Measurements from ENCODE around the gene KIF3C.
"Not testable (repeated sequence)": the region's sequence is repeated elsewhere in the genome, so short reads cannot be mapped to it uniquely, and the experiment has no call there.

KIF3C gene

GRCh38 chr2:25964891-25965290 lies 17.4 kb downstream of the KIF3C start:
- Histone ChIP-seq H3K9me3 (ENCODE audit: low read length) (no peaks in the 10 kb centered on the region), H3K36me3 (ENCODE audit: insufficient read depth, low read length) (no peaks in the 10 kb centered on the region), H3K9ac (ENCODE audit: low read length) (no peak overlapping the region), H2AFZ (ENCODE audit: low read length) (no peak overlapping the region), H3K4me1 (ENCODE audit: insufficient read depth, low read length, severe bottlenecking) (no peaks in the 10 kb centered on the region), H3K9me2 (ENCODE audit: low read depth, low read length) (no peaks in the 10 kb centered on the region), H3K4me3 (ENCODE audit: low read depth, low read length, poor library complexity, severe bottlenecking) (no peak overlapping the region), H4K20me1 (ENCODE audit: insufficient read depth, low read length) (no peaks in the 10 kb centered on the region), H3K27me3 (ENCODE audit: insufficient read depth, low read length) (no peaks in the 10 kb centered on the region), H3K27ac (ENCODE audit: low read depth, low read length, poor library complexity, severe bottlenecking) (no peak overlapping the region), H3F3A (ENCODE audit: insufficient read depth, low read length) (no peaks in the 10 kb centered on the region), H3K79me2 (ENCODE audit: insufficient read depth, low read length) (no peaks in the 10 kb centered on the region), H3K4me2 (ENCODE audit: low read length) (no peak overlapping the region)
- TF ChIP-seq EZH2 (IDR thresholded peaks at IDR 0.05; ENCODE audit: borderline replicate concordance, low read length) (no peak), CTCF (IDR thresholded peaks at IDR 0.05; ENCODE audit: low read length) (no peak)

GRCh38 chr2:25960920-25961319 lies 21.4 kb downstream of the KIF3C start:
- no peak for TF ChIP-seq CTCF (IDR thresholded peaks at IDR 0.05; ENCODE audit: low read length)
- no peak for TF ChIP-seq EZH2 (IDR thresholded peaks at IDR 0.05; ENCODE audit: borderline replicate concordance, low read length)
- Histone ChIP-seq H3K9me3 (ENCODE audit: low read length) (no peaks in the 10 kb centered on the region), H3K36me3 (ENCODE audit: insufficient read depth, low read length) (no peaks in the 10 kb centered on the region), H3K9me2 (ENCODE audit: low read depth, low read length) (no peaks in the 10 kb centered on the region), H3K4me2 (ENCODE audit: low read length) (no peak overlapping the region), H3K27me3 (ENCODE audit: insufficient read depth, low read length) (no peaks in the 10 kb centered on the region), H3F3A (ENCODE audit: insufficient read depth, low read length) (no peaks in the 10 kb centered on the region), H3K4me3 (ENCODE audit: low read depth, low read length, poor library complexity, severe bottlenecking) (no peak overlapping the region), H3K79me2 (ENCODE audit: insufficient read depth, low read length) (no peaks in the 10 kb centered on the region), H3K4me1 (ENCODE audit: insufficient read depth, low read length, severe bottlenecking) (no peaks in the 10 kb centered on the region), H3K27ac (ENCODE audit: low read depth, low read length, poor library complexity, severe bottlenecking) (no peak overlapping the region), H3K9ac (ENCODE audit: low read length) (no peak overlapping the region), H4K20me1 (ENCODE audit: insufficient read depth, low read length) (no peaks in the 10 kb centered on the region), H2AFZ (ENCODE audit: low read length) (no peak overlapping the region)

GRCh38 chr2:25960396-25960795 lies 21.9 kb downstream of the KIF3C start:
- Histone ChIP-seq H3K9me2 (ENCODE audit: low read depth, low read length) (no peaks in the 10 kb centered on the region), H2AFZ (ENCODE audit: low read length) (no peak overlapping the region), H3K27me3 (ENCODE audit: insufficient read depth, low read length) (no peaks in the 10 kb centered on the region), H3K4me3 (ENCODE audit: low read depth, low read length, poor library complexity, severe bottlenecking) (no peak overlapping the region), H3K9me3 (ENCODE audit: low read length) (no peaks in the 10 kb centered on the region), H3K27ac (ENCODE audit: low read depth, low read length, poor library complexity, severe bottlenecking) (no peak overlapping the region), H3F3A (ENCODE audit: insufficient read depth, low read length) (no peaks in the 10 kb centered on the region), H3K4me1 (ENCODE audit: insufficient read depth, low read length, severe bottlenecking) (no peaks in the 10 kb centered on the region), H3K9ac (ENCODE audit: low read length) (no peak overlapping the region), H3K79me2 (ENCODE audit: insufficient read depth, low read length) (no peaks in the 10 kb centered on the region), H3K36me3 (ENCODE audit: insufficient read depth, low read length) (no peaks in the 10 kb centered on the region), H4K20me1 (ENCODE audit: insufficient read depth, low read length) (no peaks in the 10 kb centered on the region), H3K4me2 (ENCODE audit: low read length) (no peak overlapping the region)
- TF ChIP-seq EZH2 (IDR thresholded peaks at IDR 0.05; ENCODE audit: borderline replicate concordance, low read length) (no peak), CTCF (IDR thresholded peaks at IDR 0.05; ENCODE audit: low read length) (no peak)

GRCh38 chr2:25958611-25959010 lies 23.7 kb downstream of the KIF3C start:
- not testable (repeated sequence) for H3K27ac ChIP-seq (ENCODE audit: low read depth, low read length, poor library complexity, severe bottlenecking); H3K4me3 ChIP-seq (ENCODE audit: low read depth, low read length, poor library complexity, severe bottlenecking); H3F3A ChIP-seq (ENCODE audit: insufficient read depth, low read length); H3K9me3 ChIP-seq (ENCODE audit: low read length); H3K27me3 ChIP-seq (ENCODE audit: insufficient read depth, low read length); H3K4me2 ChIP-seq (ENCODE audit: low read length); H4K20me1 ChIP-seq (ENCODE audit: insufficient read depth, low read length); H3K9me2 ChIP-seq (ENCODE audit: low read depth, low read length); H2AFZ ChIP-seq (ENCODE audit: low read length); H3K4me1 ChIP-seq (ENCODE audit: insufficient read depth, low read length, severe bottlenecking); H3K36me3 ChIP-seq (ENCODE audit: insufficient read depth, low read length); H3K9ac ChIP-seq (ENCODE audit: low read length); H3K79me2 ChIP-seq (ENCODE audit: insufficient read depth, low read length)
